Small intestine (tissue), 7 donors: Measurements from ENCODE around the gene PRKACG. TPM values are rescaled to one million over a fixed set of nuclear protein-coding genes. Genes with fewer than 3 reads are reported as not detected.
A peak's percentile ranks its signal among the peaks of the same experiment; 100 is the strongest.

ENCODE experiments used
- DNase-seq, 2 donors: peaks; one replicate each; pipeline versions ENCODE4 v3.0.0 to v3.0.0-alpha.2; 2013
- FAIRE-seq: peaks from 2 replicates; lab custom pipeline; 2012; peaks lifted over from hg19 to GRCh38; lab: Jason Lieb, UNC
- H3K27ac ChIP-seq, 3 donors: one replicate each; pipeline ENCODE4 v1.5.1; 2013; ENCODE audit warnings: low read length in 2 of 3, mild to moderate bottlenecking in 2 of 3, control low read depth in 1 of 3, inconsistent platforms in 1 of 3, low read depth in 1 of 3, moderate library complexity in 1 of 3
- H3K27me3 ChIP-seq, 3 donors: one replicate each; pipeline ENCODE4 v1.6.1; 2013; ENCODE audit warnings: low read length in 3 of 3, inconsistent platforms in 1 of 3; ENCODE audit not compliant: control insufficient read depth in 3 of 3, insufficient read depth in 3 of 3
- H3K36me3 ChIP-seq, 3 donors: one replicate each; pipeline ENCODE4 v1.6.1; 2013; ENCODE audit warnings: low read length in 3 of 3, inconsistent platforms in 1 of 3, low read depth in 1 of 3, mild to moderate bottlenecking in 1 of 3, moderate library complexity in 1 of 3; ENCODE audit not compliant: control insufficient read depth in 3 of 3, insufficient read depth in 2 of 3
- H3K4me1 ChIP-seq, 3 donors: one replicate each; pipeline ENCODE4 v1.6.1; 2013; ENCODE audit warnings: low read length in 2 of 3, inconsistent platforms in 1 of 3, low read depth in 1 of 3, mild to moderate bottlenecking in 1 of 3, moderate library complexity in 1 of 3; ENCODE audit not compliant: control insufficient read depth in 3 of 3, insufficient read depth in 2 of 3
- H3K4me3 ChIP-seq, 3 donors: one replicate each; pipeline ENCODE4 v1.5.1; 2013; ENCODE audit warnings: low read length in 3 of 3, control low read depth in 1 of 3, inconsistent platforms in 1 of 3, low read depth in 1 of 3, mild to moderate bottlenecking in 1 of 3, moderate library complexity in 1 of 3
- H3K9me3 ChIP-seq, 2 donors: one replicate each; pipeline ENCODE4 v1.6.1; 2013; ENCODE audit warnings: low read depth in 1 of 2, low read length in 1 of 2; ENCODE audit not compliant: control insufficient read depth in 2 of 2, insufficient read depth in 1 of 2
- WGBS, 3 donors: extraction: QIAGEN DNeasy Blood & Tissue Kit; methylation state at CpG; one replicate each; pipeline ENCODE4 v1.1.7; 2013; 5-methylcytosine and 5-hydroxymethylcytosine counted together
- polyA plus RNA-seq, 4 donors: library from polyadenylated mRNA; stranded (reverse) in 3 of 4; unstranded in 1 of 4; fragments of 200-250 nt in 3 of 4; fragments of 120-200 nt in 1 of 4; gene quantifications; one replicate each; pipeline versions ENCODE4 v1.2.1 to v1.2.3, GENCODE V29; 2013
- donor health status: healthy with polysubstance abuse.
- donor health status: control.
- donor health status: control.
- donor health status: Bipolar disorder and iron deficiency.
- donor health status: healthy.

The PRKACG gene
- polyA plus RNA-seq, 4 donors = 0.03 TPM; not detected in 3

GRCh38 chr9:69047371-69047770 is 33.5 kb upstream of the PRKACG start:
- H3K27ac ChIP-seq = no peak overlapping the region
- no peaks in the 10 kb centered on the region for H3K27me3 ChIP-seq
- FAIRE-seq (no peak), DNase-seq (no peak)
- H3K36me3 ChIP-seq = peaks cover 0 to 26% (median 2%) of the 10 kb centered on the region in 3 donors
- no peaks in the 10 kb centered on the region for H3K9me3 ChIP-seq
- 62 to 76% (median 74%) methylated on average over 4 of the region's 4 CpGs for WGBS, 3 donors
- no peaks in the 10 kb centered on the region for H3K4me1 ChIP-seq
- H3K4me3 ChIP-seq = no peak overlapping the region

- H3K36me3 ChIP-seq = peaks cover 0 to 26% (median 2%) of the 10 kb centered on the region in 3 donors
- WGBS, 3 donors = 66 to 82% (median 70%) methylated on average over 4 of the region's 4 CpGs
- H3K27me3 ChIP-seq = no peaks in the 10 kb centered on the region
- no peak for DNase-seq
- no peak overlapping the region for H3K27ac ChIP-seq
- H3K4me1 ChIP-seq = no peaks in the 10 kb centered on the region
- FAIRE-seq = no peak
- H3K9me3 ChIP-seq = no peaks in the 10 kb centered on the region
- no peak overlapping the region for H3K4me3 ChIP-seq
Measured at GRCh38 chr9:69046723-69047122, 32.8 kb upstream of the PRKACG start.

- Histone ChIP-seq H3K9me3 (no peaks in the 10 kb centered on the region), H3K36me3 (peaks cover 0 to 30% (median 2%) of the 10 kb centered on the region in 3 donors), H3K27me3 (no peaks in the 10 kb centered on the region), H3K27ac (no peak overlapping the region), H3K4me1 (no peaks in the 10 kb centered on the region), H3K4me3 (no peak overlapping the region)
- DNase-seq (no peak), FAIRE-seq (no peak)
- WGBS, 3 donors = 76 to 84% (median 83%) methylated on average over 4 of the region's 4 CpGs
Measured at GRCh38 chr9:69045821-69046220, 31.9 kb upstream of the PRKACG start.

GRCh38 chr9:69044240-69045219 is 30.6 kb upstream of the PRKACG start:
- DNase-seq (no peak), FAIRE-seq (no peak)
- peaks cover 0 to 30% (median 2%) of the 10 kb centered on the region in 3 donors for H3K36me3 ChIP-seq
- H3K27me3 ChIP-seq = no peaks in the 10 kb centered on the region
- no peak overlapping the region for H3K4me3 ChIP-seq
- no peaks in the 10 kb centered on the region for H3K9me3 ChIP-seq
- no peaks in the 10 kb centered on the region for H3K4me1 ChIP-seq
- no peak overlapping the region for H3K27ac ChIP-seq
- 59 to 65% (median 61%) methylated on average over 9 of the region's 9 CpGs for WGBS, 3 donors

- H3K36me3 ChIP-seq = peaks cover 0 to 12% (median 0%) of the 10 kb centered on the region in 3 donors
- WGBS, 3 donors = 91 to 100% (median 96%) methylated on average over 2 of the region's 2 CpGs
- H3K4me3 ChIP-seq = no peak overlapping the region
- H3K27ac ChIP-seq = no peak overlapping the region
- peaks cover 0 to 6% (median 0%) of the 10 kb centered on the region in 3 donors for H3K4me1 ChIP-seq
- no peaks in the 10 kb centered on the region for H3K27me3 ChIP-seq
- no peaks in the 10 kb centered on the region for H3K9me3 ChIP-seq
- FAIRE-seq (no peak), DNase-seq (no peak)
Measured at GRCh38 chr9:69040646-69041045, 26.7 kb upstream of the PRKACG start.

- Histone ChIP-seq H3K36me3 (peaks cover 0 to 6% (median 0%) of the 10 kb centered on the region in 3 donors), H3K27ac (no peak overlapping the region), H3K4me1 (peaks cover 0 to 10% (median 3%) of the 10 kb centered on the region in 3 donors), H3K4me3 (peak overlapping the region in 2 of 3 donors; percentile 66 to 68), H3K27me3 (no peaks in the 10 kb centered on the region), H3K9me3 (no peaks in the 10 kb centered on the region)
- 52 to 65% (median 59%) methylated on average over 10 of the region's 10 CpGs for WGBS, 3 donors
- FAIRE-seq = no peak
- DNase-seq = no peak
Measured at GRCh38 chr9:69036799-69037198, 22.9 kb upstream of the PRKACG start.

DNA sequence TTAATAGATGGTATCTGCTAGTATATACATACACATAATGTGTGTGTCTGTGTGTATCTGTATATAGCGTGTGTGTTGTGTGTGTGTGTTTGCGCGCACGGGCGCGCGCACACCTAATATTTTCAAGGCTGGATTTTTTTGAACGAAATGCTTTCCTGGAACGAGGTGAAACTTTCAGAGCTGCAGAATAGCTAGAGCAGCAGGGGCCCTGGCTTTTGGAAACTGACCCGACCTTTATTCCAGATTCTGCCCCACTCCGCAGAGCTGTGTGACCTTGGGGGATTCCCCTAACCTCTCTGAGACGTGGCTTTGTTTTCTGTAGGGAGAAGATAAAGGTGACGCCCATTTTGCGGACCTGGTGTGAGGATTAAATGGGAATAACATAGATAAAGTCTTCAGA is 22.4 kb upstream of the PRKACG start:
- peak overlapping the region in 2 of 3 donors; percentile 41 to 82 for H3K27ac ChIP-seq
- H3K9me3 ChIP-seq = no peaks in the 10 kb centered on the region
- DNase-seq (peak in 1 of 2 donors; percentile 25), FAIRE-seq (no peak)
- 1 to 4% (median 2%) methylated on average over 14 of the region's 14 CpGs for WGBS, 3 donors
- peaks cover 0 to 2% (median 0%) of the 10 kb centered on the region in 3 donors for H3K36me3 ChIP-seq
- H3K4me1 ChIP-seq = peaks cover 0 to 10% (median 3%) of the 10 kb centered on the region in 3 donors
- H3K4me3 ChIP-seq = peak overlapping the region; percentile 58 to 68 (median 66)
- H3K27me3 ChIP-seq = no peaks in the 10 kb centered on the region

DNA sequence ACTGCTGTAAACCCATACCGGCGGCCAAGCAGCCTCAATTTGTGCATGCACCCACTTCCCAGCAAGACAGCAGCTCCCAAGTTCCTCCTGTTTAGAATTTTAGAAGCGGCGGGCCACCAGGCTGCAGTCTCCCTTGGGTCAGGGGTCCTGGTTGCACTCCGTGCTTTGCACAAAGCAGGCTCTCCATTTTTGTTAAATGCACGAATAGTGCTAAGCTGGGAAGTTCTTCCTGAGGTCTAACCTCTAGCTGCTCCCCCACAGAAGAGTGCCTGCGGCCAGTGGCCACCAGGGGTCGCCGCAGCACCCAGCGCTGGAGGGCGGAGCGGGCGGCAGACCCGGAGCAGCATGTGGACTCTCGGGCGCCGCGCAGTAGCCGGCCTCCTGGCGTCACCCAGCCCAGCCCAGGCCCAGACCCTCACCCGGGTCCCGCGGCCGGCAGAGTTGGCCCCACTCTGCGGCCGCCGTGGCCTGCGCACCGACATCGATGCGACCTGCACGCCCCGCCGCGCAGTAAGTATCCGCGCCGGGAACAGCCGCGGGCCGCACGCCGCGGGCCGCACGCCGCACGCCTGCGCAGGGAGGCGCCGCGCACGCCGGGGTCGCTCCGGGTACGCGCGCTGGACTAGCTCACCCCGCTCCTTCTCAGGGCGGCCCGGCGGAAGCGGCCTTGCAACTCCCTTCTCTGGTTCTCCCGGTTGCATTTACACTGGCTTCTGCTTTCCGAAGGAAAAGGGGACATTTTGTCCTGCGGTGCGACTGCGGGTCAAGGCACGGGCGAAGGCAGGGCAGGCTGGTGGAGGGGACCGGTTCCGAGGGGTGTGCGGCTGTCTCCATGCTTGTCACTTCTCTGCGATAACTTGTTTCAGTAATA is 21.8 kb upstream of the PRKACG start, which contains the start of gene FXN:
FXN (plus strand) TSS at position 315 of the 871 bp plus-strand sequence; CDS start at position 346, 31 bp downstream.
- Histone ChIP-seq H3K9me3 (no peaks in the 10 kb centered on the region), H3K4me3 (peak within 1 kb of the TSS; percentile 58 to 68 (median 66)), H3K36me3 (peaks cover 0 to 2% (median 0%) of the 10 kb centered on the region in 3 donors), H3K27ac (peak within 1 kb of the TSS in 2 of 3 donors; percentile 41 to 82), H3K4me1 (peaks cover 0 to 10% (median 3%) of the 10 kb centered on the region in 3 donors), H3K27me3 (no peaks in the 10 kb centered on the region)
- 1% methylated on average over 65 to 75 of the region's 75 CpGs for WGBS, 3 donors
- DNase-seq (peak; percentile 79 to 92), FAIRE-seq (no peak)
